Stimulated activated CD8-positive, alpha-beta memory T cell treated with anti-CD3 and anti-CD28 coated beads, Interleukin-15, amount 100 ng/mL, for 4 hours (primary cell): ENCODE results near the gene UVRAG.

Source experiments
- DNase-seq, 2 donors: peaks; one replicate each; pipeline ENCODE4 v3.0.0-alpha.2; 2020; ENCODE audit warnings: low read depth in 2 of 2

Gene UVRAG

DNA sequence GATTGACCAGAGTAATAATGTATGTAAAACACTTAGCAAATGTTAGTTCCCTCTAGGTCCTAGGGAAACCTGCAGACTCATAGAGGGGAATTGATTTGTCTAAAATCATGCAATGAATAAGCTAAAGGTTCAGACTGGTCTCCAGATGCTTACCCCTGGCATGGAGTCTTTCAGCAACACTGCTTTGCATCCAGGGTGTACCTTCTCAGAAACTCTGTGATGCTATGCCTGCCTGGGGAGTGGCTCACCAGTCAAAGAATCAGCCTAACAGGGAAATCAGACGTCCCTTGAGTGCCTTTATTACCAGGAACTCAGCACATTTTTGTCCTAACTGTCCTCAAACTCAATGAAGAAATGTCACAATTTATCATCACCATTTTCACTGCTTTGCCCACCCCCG, 5.9 kb upstream of the UVRAG start:
- no peak for DNase-seq

DNA sequence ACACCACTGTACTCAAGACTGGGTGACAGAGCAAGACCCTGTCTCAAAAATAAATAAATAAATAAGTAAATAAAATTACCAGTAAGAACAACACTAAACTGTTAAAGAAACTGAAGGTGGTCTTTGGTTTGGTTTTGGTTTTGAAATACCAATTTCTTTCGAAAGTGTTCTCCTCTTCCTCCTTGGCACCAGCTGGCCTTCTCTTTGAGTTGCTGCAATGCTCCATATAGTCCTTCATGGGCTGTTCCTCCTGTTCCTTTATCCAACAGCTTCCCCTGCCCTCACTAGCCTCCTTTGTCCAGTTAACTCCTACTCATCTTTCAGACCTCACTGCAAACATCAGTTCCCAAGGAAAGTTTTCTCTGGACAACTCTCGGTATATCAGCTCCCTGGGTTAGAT, 5.0 kb upstream of the UVRAG start:
- no peak for DNase-seq

DNA sequence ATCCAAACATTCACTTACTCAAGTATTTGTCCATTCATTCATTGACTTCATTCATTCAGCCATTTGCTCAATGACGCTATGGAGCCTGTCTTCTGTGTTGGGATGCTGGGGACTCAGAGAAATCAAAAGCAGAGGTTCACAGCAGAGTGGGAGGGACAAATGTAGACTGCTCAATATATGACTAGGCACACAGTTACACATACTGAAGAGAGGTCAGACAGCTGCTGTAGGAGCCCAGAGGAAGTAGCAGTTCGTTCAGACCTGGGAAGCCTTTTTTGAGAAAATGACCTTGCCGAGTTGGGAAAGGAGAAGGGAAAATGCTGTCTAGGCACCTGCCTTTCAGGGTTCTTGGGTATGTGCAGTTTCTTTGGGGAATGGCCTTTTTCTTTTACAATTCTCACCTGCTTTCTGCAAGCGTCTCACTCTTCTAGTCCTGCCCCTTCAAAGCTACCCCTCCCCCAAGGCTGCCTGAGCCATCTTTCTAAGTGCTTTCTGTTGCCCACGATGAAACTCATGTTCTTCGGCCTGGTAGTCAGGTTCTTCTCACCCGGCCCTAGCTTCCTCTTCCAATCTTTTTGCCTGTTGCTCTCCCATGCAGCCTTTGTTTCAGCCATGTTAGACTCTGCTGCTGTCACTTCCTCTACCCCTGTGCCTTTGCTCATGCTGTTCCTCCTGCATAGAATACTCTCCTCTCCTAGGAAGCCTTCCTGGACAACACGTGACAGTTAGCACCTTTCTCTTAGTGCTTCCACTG, 4.2 kb upstream of the UVRAG start:
- no peak for DNase-seq

DNA sequence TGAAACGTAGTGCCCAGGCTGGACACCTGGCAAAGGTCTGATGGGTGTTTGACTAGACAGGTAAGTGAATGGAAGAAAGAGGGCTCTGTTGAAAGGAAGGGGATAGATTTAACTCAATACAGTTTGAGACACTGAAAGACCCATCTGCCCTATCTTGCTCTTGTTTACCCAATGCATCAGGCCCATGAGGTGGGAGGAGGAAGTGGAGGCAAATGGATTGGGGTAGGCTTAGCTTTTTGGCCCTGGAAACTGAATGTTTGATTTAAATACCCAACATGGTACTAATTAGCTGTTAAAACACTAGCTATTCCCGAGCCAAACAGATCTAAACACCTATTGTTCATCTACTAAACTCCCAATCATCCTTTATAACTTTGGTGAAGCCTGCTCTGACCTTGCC, 3.5 kb upstream of the UVRAG start:
- DNase-seq = no peak

DNA sequence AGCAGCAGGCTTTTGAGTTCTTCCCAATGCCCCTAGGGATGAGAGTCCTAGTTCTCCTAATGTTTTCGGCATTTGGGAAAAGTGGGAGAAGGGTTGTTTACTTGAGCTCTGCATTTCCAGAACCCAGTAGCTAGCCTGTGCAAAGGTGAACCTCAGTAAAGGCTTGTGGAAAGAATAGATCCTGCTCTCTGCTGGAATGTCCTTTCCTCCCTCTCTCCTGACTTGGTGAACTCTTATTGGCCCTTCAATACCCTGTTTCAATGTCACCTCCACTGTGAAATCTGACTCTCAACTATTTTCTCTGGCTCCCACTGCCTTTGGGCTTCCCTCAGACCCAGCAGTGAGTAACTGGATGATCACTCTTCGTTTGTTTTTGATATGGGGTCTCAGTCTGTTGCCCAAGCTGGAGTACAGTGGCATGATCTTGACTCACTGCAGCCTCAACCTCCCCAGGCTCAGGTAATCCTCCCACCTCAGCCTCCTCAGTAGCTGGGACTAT, 2.4 kb upstream of the UVRAG start:
- no peak for DNase-seq

- no peak for DNase-seq
Observed at GRCh38 chr11:75813124-75813523, 1.9 kb upstream of the UVRAG start.

- DNase-seq = no peak
Observed at GRCh38 chr11:75813622-75814039, 1.4 kb upstream of the UVRAG start.

DNA sequence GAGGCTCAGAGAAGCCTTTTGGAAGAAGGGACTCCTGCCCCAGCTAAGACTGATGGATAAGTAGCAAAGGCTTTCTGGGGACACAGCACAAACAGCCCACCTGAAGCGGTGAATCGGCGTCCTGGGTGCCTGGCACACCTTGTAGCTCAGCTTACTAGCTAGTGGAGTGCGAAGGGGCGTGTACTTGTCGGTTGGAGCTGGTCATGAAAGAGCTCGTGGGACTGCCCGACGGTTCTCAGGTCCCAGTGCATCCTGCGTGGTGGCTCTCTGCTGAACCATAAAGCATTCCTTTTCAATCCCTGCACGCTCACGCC, 690 bp upstream of the UVRAG start:
- DNase-seq = no peak

DNA sequence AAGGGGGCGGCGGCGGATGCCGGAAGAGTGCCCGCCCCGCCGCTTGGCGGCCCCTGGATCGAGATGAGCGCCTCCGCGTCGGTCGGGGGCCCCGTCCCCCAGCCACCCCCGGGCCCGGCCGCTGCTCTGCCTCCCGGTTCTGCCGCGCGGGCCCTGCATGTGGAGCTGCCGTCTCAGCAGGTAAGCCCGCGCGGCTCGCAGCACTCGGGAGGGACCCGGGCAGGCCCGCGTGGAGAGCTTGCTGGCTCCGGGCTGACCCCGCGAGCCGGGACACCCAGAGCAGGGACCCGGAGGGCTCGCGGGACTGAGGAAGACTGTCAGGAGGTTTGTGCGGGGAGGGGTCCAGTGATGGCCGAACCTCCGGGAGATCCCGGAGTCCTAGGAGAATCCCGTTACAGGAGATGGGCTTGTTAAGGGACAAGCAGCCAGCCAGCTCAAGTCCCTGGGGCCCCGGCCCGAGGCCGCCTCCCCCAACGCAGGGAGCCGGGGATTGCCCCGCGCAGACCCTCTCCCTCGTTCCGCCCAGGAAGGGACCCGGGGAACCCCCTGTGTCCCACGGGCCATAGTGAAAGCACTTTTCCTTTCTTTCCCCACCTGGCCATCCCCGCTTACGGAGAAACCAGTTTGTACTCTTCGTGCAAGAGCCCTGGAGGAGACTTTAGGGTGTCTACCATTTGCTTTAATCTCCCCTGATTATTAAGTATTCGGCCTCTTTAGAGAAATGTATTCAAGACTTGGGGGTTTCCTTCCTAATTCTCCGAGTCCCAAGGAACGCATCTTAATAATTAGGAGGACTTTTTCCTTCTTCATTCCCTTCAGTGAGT, 547 bp downstream of the UVRAG start:
- peak; percentile 13 to 23 for DNase-seq

- DNase-seq = no peak
Observed at GRCh38 chr11:75816561-75817239, 1.7 kb downstream of the UVRAG start.

GRCh38 chr11:75820645-75821044, 5.6 kb downstream of the UVRAG start:
- no peak for DNase-seq

DNA sequence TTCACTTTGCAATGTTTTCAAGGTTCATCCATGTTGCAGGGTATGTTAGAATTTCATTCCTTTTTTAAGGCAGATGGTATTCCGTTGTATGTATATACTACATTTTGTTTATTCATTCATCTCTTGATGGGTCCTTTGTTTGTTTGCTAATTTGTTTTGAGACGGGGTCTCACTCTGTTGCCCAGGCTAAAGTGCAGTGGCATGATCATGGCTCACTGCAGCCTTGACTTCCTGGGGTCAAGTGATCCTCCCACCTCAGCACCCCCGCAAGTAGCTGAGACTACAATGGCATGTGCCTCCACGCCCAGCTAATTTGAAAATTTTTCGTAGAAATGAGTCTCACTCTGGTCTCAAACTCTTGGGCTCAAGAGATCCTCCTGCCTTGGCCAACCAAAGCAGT, 6.2 kb downstream of the UVRAG start:
- no peak for DNase-seq

DNA sequence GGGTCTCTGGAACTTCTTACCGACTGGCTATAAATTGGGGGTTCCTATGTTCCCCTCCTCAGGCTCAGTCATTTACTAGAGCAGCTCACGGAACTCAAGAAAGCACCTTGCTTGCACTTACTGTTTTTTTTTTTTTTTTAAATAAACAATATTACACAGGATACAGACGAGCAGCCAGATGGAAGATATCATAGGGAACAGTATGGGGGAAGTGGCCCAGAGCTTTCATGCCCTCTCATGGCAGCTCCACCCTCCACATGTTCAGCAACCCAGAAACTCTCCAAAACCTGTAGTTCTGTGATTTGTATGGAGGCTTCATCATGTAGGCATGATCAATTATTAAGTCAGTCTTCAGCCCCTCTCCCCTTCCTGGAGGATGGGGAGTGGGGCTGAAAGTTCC, 7.5 kb downstream of the UVRAG start:
- no peak for DNase-seq

DNA sequence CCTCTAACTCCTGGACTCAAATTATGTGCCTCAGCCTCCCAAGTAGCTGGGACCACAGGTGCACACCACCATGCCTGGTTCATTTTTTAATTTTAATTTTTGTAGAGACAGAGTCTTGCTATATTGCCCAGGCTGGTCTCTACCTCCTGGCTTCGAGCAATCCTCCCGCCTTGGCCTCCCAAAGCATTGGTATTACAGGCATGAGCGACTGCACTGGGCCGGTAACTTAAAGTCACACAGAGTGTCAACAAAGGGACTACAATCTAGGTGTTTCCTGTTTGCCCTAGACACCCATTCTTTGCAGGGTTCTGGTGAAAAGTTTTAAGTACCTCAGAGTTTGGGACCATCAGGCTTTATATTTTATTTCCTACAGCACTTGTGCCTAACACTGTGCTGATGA, 8.4 kb downstream of the UVRAG start:
- DNase-seq = no peak

- no peak for DNase-seq
Observed at GRCh38 chr11:75823946-75824345, 8.9 kb downstream of the UVRAG start.

DNA sequence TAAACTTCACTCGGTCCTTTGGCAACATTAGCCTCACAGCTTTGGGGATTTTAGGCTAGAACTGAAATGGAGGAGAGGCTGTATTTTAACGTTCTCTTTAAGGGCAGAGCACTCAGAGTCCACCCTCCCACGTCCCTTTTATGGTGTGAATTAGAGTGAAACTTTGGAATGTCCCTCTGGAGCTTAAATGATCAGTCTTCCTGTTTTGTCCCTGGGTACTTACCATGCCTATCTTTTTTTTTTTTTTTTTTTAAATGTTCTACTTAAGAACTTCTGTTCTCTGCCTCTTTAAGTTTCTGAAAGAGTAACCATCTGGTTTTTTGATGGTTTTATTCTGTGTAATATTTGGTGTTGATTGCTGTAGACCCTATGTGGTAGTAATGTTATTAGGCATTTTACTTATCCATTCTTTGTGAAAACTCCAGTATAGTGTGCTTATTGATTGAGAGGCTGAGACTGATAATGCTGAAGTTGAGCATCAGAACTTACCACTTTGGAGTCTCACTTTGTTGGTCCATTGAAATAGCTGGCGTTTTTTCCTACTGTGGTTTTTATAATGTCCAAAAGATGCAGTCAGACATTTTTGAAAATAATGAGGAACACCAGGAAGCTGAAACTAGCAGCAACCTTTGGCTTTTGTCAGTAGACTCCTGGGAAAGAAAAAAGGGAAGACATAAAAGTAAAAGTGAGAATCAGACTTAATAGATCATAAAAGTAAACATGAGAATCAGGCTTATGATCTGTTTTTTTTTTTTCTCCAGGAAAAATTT, 11.6 kb downstream of the UVRAG start:
- no peak for DNase-seq

GRCh38 chr11:75827562-75827961, 12.6 kb downstream of the UVRAG start:
- no peak for DNase-seq

- no peak for DNase-seq
Observed at GRCh38 chr11:75831915-75832502, 17.0 kb downstream of the UVRAG start.

DNA sequence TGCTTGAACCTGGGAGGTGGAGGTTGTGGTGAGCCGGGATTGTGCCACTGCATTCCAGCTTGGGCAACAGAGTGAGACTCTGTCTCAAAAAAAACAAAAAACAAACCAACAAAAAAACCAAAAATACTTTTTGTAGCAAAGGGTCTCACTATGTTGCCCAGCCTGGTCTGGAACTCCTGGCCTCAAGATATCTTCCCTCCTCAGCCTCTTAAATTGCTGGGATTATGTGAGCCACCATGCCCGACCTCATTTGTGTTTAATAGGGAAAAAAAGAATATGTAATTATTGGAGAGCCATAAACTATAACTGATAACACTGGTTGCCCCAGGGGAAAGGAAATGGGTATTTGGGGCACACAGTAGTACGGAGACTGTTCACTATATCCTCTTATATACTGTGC, 19.7 kb downstream of the UVRAG start:
- no peak for DNase-seq

GRCh38 chr11:75836417-75836816, 21.4 kb downstream of the UVRAG start:
- no peak for DNase-seq

GRCh38 chr11:75839851-75840250, 24.8 kb downstream of the UVRAG start:
- no peak for DNase-seq

GRCh38 chr11:75840522-75840921, 25.5 kb downstream of the UVRAG start:
- no peak for DNase-seq
